MV-4-11 (cell line): Measurements from ENCODE around the gene ANKRD37.
"Not testable (repeated sequence)": the region's sequence is repeated elsewhere in the genome, so short reads cannot be mapped to it uniquely, and the experiment has no call there.

ENCODE experiments used
- DNase-seq: peaks from one replicate; lab custom pipeline; 2025; lab: John Stamatoyannopoulos, UW

The ANKRD37 gene

GRCh38 chr4:185396724-185397385 lies at the start of gene ANKRD37:
Gene ANKRD37 (plus strand): TSS chr4:185396841. CDS start chr4:185396924, 83 bp downstream.
- DNase-seq = no peak

- DNase-seq = no peak
These were observed 49.6 kb upstream of the ANKRD37 start for GRCh38 chr4:185346975-185347601.

GRCh38 chr4:185351691-185352090 lies 45.0 kb upstream of the ANKRD37 start:
- no peak for DNase-seq

GRCh38 chr4:185352202-185352601 lies 44.4 kb upstream of the ANKRD37 start:
- DNase-seq = no peak

- no peak for DNase-seq
These were observed 43.9 kb upstream of the ANKRD37 start for GRCh38 chr4:185352741-185353140.

- DNase-seq = no peak
These were observed 39.4 kb upstream of the ANKRD37 start for GRCh38 chr4:185357211-185357610.

- DNase-seq = no peak
These were observed 38.8 kb upstream of the ANKRD37 start for GRCh38 chr4:185357733-185358440.

- peak; percentile 71 for DNase-seq
These were observed 38.1 kb upstream of the ANKRD37 start for GRCh38 chr4:185358514-185358913.

GRCh38 chr4:185358959-185359358 lies 37.7 kb upstream of the ANKRD37 start:
- no peak for DNase-seq

- no peak for DNase-seq
These were observed 36.7 kb upstream of the ANKRD37 start for GRCh38 chr4:185359767-185360446.

- DNase-seq = no peak
These were observed 34.8 kb upstream of the ANKRD37 start for GRCh38 chr4:185361872-185362271.

- not testable (repeated sequence) for DNase-seq
These were observed 34.1 kb upstream of the ANKRD37 start for GRCh38 chr4:185362570-185362969.

- no peak for DNase-seq
These were observed 33.4 kb upstream of the ANKRD37 start for GRCh38 chr4:185363251-185363650.

- no peak for DNase-seq
These were observed 31.8 kb upstream of the ANKRD37 start for GRCh38 chr4:185364886-185365285.

GRCh38 chr4:185369731-185370130 lies 26.9 kb upstream of the ANKRD37 start:
- no peak for DNase-seq

- no peak for DNase-seq
These were observed 26.2 kb upstream of the ANKRD37 start for GRCh38 chr4:185370268-185370949.

- DNase-seq = no peak
These were observed 24.9 kb upstream of the ANKRD37 start for GRCh38 chr4:185371702-185372101.

GRCh38 chr4:185374027-185374426 lies 22.6 kb upstream of the ANKRD37 start:
- DNase-seq = no peak

GRCh38 chr4:185374573-185374972 lies 22.1 kb upstream of the ANKRD37 start:
- DNase-seq = no peak

- DNase-seq = no peak
These were observed 18.4 kb upstream of the ANKRD37 start for GRCh38 chr4:185378264-185378663.

GRCh38 chr4:185379326-185380295 lies 17.0 kb upstream of the ANKRD37 start:
- DNase-seq = no peak
